ENCODE results near the gene NID1. TPM values are rescaled to one million over a fixed set of nuclear protein-coding genes. Genes with fewer than 3 reads are reported as not detected.

NID1 gene
- total and polyA plus RNA-seq, 9 of the 15 experiments (the other 6 are each of a cell fraction or from before 2014, with no cell fraction given): 0.22 TPM; not detected in 8

- H3K4me2 ChIP-seq (ENCODE audit: insufficient read depth, low read length): no peak overlapping the region
- no peaks in the 10 kb centered on the region for H3K79me2 ChIP-seq (ENCODE audit: control insufficient read depth, insufficient read depth, low read length)
- no peaks in the 10 kb centered on the region for H3K9me1 ChIP-seq (ENCODE audit: control insufficient read depth, insufficient read depth, low read length)
- H3K4me3 ChIP-seq: no peak overlapping the region
- DNase-seq (ENCODE audit: extremely low read depth in 1 of 4, low spot score in 3 of 4): no peak
- H4K20me1 ChIP-seq (replicated peaks; ENCODE audit: control insufficient read depth, insufficient read depth, low read length): no peaks in the 10 kb centered on the region
- no peaks in the 10 kb centered on the region for H3K4me1 ChIP-seq (replicated peaks in 1 of 2; ENCODE audit: control insufficient read depth in 2 of 2, insufficient read depth in 2 of 2, low read length in 2 of 2)
- H3K27me3 ChIP-seq (ENCODE audit: control insufficient read depth in 2 of 2, insufficient read depth in 2 of 2, low read length in 2 of 2): peaks cover 19 to 45% of the 10 kb centered on the region in 2 experiments; a peak in 4 of 5 replicates
- no peaks in the 10 kb centered on the region for H3K9me3 ChIP-seq (replicated peaks; ENCODE audit: control insufficient read depth, insufficient read depth, low read depth, low read length)
- ChIA-PET CTCF (ENCODE audit: low intra/inter-chr PET ratio) (no interaction called here), POLR2A (interaction anchor here (0.6 kb wide), 1 partner anchor 241 kb away, joined by 3 read pairs; no protein-coding TSS in a partner anchor)
- no peak for FAIRE-seq
- BruUV-seq (replicated peaks): no TSS peak
- intact Hi-C loops (cut with micrococcal nuclease): no loop called here
- H3K27ac ChIP-seq (ENCODE audit: extremely low read depth, low read depth, low read length): no peak overlapping the region
- H3K9ac ChIP-seq (ENCODE audit: insufficient read depth in 1 of 2, low read depth in 2 of 2, low read length in 2 of 2): no peak overlapping the region
- ATAC-seq: no peak
- TF ChIP-seq CHD1 (IDR thresholded peaks at IDR 0.05; ENCODE audit: low read length): no peak
- no peak for TF ChIP-seq ASH1L (IDR thresholded peaks at IDR 0.05; ENCODE audit: borderline replicate concordance, low read depth, partially characterized antibody)
- no peak for TF ChIP-seq ELF2 (CRISPR knock-in tag; IDR thresholded peaks at IDR 0.05)
- TF ChIP-seq STAT5B (CRISPR knock-in tag; IDR thresholded peaks at IDR 0.05): no peak
- TF ChIP-seq CBFA2T2 (conservative IDR thresholded peaks at IDR 0.05): no peak
- TF ChIP-seq MAFK (IDR thresholded peaks at IDR 0.05; ENCODE audit: low read length): no peak
- TF ChIP-seq ZNF76 (CRISPR knock-in tag; IDR thresholded peaks at IDR 0.05; ENCODE audit: borderline replicate concordance): no peak
- no peak for TF ChIP-seq ZNF717 (CRISPR knock-in tag; IDR thresholded peaks at IDR 0.05)
- TF ChIP-seq ERF (CRISPR knock-in tag; IDR thresholded peaks at IDR 0.05): no peak
- 2% methylated on average over 8 of the region's 8 CpGs for WGBS (ENCODE audit: insufficient coverage, low coverage, missing lambda C conversion rate)
- no peaks in the 10 kb centered on the region for H3K36me3 ChIP-seq (ENCODE audit: control insufficient read depth, insufficient read depth, low read length)
- no peak overlapping the region for H2AFZ ChIP-seq (ENCODE audit: low read depth, low read length)
- in situ Hi-C loops (cut with MboI): no loop called here
Measured at GRCh38 chr1:236083650-236084385, 18.9 kb upstream of the NID1 start.

All from K562 (cell line).